SK-N-MC (cell line): ENCODE data around the gene ZNF664.

Source experiments
- DNase-seq: peaks from one replicate; pipeline ENCODE4 v3.0.0-alpha.2; 2011; ENCODE audit warnings: low read depth, low spot score
- H3K27ac ChIP-seq: fragments of 200-600 bp; sonication (generic); 2 replicates; pipeline ENCODE4 v1.5.1; 2016; ENCODE audit warnings: mixed run types
- H3K36me3 ChIP-seq: fragments of 200-600 bp; sonication (generic); 2 replicates; pipeline ENCODE4 v1.6.1; 2017; ENCODE audit warnings: antibody characterized with exemption, low read length, mixed read lengths; ENCODE audit not compliant: insufficient read depth
- H3K4me3 ChIP-seq: fragments of 200-600 bp; sonication (generic); 2 replicates; pipeline ENCODE4 v1.5.1; 2016
- H3K9ac ChIP-seq: fragments of 200-600 bp; sonication (generic); 2 replicates; pipeline ENCODE4 v1.8.0; 2017; ENCODE audit warnings: mixed run types, mixed read lengths; ENCODE audit not compliant: insufficient read length
- H3K9me3 ChIP-seq: fragments of 200-600 bp; sonication (generic); 2 replicates; pipeline ENCODE4 v1.6.1; 2017; ENCODE audit warnings: low read depth, mild to moderate bottlenecking, antibody characterized with exemption, low read length, moderate library complexity, mixed read lengths
- EZH2 ChIP-seq: fragments of 200-600 bp; sonication (generic); IDR thresholded peaks from one replicate; pipeline ENCODE4 v1.6.1; 2017; ENCODE audit warnings: antibody characterized with exemption
- FOXP2 ChIP-seq: optimal IDR thresholded peaks from 2 replicates; pipeline ENCODE3; 2011; ENCODE audit warnings: mild to moderate bottlenecking, moderate library complexity; ENCODE audit not compliant: insufficient read depth; ENCODE audit errors: extremely low read length, control extremely low read depth
- POLR2AphosphoS5 ChIP-seq: IDR thresholded peaks from 2 replicates; pipeline ENCODE4 v1.6.1; 2012; ENCODE audit warnings: mild to moderate bottlenecking, low read depth, low read length, borderline replicate concordance

ZNF664 gene

DNA sequence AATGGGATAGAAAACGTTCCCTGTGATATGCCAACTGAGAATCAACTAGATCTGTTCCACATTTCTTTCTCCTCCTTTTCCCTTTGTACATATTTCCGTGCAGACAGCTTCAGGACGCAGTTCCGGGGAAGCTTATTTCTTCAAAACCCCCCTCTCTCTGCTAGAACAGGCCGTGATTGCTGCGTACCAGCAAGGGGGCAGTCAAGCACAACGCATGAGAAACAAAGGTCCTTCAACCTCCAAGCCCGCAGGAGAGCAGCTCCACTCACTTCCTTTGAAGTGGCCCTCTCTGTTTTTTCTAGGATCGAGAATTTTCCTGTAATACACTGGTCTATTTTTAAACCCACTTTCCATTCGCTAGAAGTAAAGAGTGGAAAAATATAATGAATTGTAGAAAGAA, 80.8 kb downstream of the ZNF664 start:
- no peak for DNase-seq
- Histone ChIP-seq H3K27ac (no peak overlapping the region), H3K36me3 (no peaks in the 10 kb centered on the region), H3K9me3 (no peaks in the 10 kb centered on the region), H3K9ac (no peak overlapping the region), H3K4me3 (no peak overlapping the region)
- TF ChIP-seq EZH2 = no peak
- no peak for TF ChIP-seq FOXP2
- no peak for TF ChIP-seq POLR2AphosphoS5

DNA sequence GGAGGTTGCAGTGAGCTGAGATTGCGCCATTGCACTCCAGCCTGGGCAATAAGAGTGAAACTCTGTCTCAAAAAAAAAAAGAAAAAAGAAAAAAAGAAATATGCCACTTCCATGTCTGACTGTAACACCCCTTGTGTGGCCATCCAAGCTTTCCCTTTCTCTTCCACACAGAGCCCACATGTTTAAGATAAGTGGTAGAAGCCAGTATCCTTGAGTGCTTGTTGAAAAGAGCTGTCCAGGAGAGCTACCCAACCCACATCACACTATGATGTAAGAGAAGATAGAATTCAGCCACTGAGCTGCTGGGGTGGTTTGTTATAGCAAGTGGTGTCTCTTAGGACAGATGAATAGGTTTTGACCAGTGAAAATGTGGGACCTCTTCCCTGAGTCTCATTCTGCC, 82.1 kb downstream of the ZNF664 start:
- Histone ChIP-seq H3K9me3 (no peaks in the 10 kb centered on the region), H3K36me3 (no peaks in the 10 kb centered on the region), H3K9ac (no peak overlapping the region), H3K27ac (no peak overlapping the region), H3K4me3 (no peak overlapping the region)
- DNase-seq = no peak
- TF ChIP-seq FOXP2 = no peak
- no peak for TF ChIP-seq EZH2
- TF ChIP-seq POLR2AphosphoS5 = no peak

DNA sequence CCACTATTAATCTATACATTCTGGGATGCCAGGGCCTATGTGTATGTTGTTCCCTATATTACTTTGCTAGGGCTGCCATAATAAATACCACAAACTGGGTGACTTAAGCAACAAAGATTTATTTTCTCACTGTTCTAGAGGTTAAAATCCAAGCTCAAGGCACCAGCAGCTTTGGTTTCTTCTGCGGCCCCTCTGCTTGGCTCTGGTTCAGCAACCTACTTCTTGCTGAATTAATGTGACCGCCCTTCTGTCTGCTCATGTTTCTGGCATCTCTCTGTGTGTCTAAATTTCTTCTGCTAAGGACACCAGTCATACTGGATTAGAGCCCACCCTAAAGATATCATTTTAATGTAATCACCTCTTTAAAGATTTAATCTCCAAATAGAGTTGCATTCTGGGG, 84.7 kb downstream of the ZNF664 start:
- Histone ChIP-seq H3K9ac (no peak overlapping the region), H3K36me3 (no peaks in the 10 kb centered on the region), H3K27ac (no peak overlapping the region), H3K4me3 (no peak overlapping the region), H3K9me3 (no peaks in the 10 kb centered on the region)
- TF ChIP-seq EZH2 (no peak), FOXP2 (no peak), POLR2AphosphoS5 (no peak)
- no peak for DNase-seq

DNA sequence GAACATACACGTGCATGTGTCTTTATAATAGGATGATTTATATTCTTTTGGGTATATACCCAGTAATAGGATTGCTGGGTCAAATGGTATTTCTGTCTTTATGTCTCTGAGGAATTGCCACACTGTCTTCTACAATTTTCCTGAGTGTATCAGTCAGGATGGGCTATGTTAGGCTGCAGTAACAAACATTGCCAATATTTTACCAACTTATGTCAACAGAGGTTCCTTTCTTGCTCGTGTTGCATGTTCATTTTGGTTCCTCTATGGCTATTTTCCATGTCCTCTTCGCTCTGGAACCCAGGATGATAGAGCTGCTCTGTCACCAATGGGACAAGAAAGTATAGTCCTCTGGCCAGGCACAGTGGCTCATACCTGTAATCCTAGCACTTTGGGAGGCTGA, 86.7 kb downstream of the ZNF664 start:
- Histone ChIP-seq H3K9me3 (no peaks in the 10 kb centered on the region), H3K36me3 (no peaks in the 10 kb centered on the region), H3K27ac (no peak overlapping the region), H3K4me3 (no peak overlapping the region), H3K9ac (no peak overlapping the region)
- DNase-seq = no peak
- TF ChIP-seq FOXP2 (no peak), POLR2AphosphoS5 (no peak)
